Mammary epithelial cell (primary cell): ENCODE measurements around the gene TRAPPC10.

Source experiments
- CTCF ChIP-seq, 2 donors: IDR thresholded peaks in 1 of 2; conservative IDR thresholded peaks in 1 of 2; 2 replicates each; pipeline ENCODE4 v1.5.1; 2011 to 2012; ENCODE audit warnings: inconsistent platforms in 2 of 2, low read length in 2 of 2, mild to moderate bottlenecking in 2 of 2, control low read depth in 1 of 2, low read depth in 1 of 2; ENCODE audit not compliant: insufficient read depth in 1 of 2; ENCODE audit errors: extremely low read depth in 1 of 2
- EZH2 ChIP-seq: IDR thresholded peaks from 2 replicates; pipeline ENCODE4 v1.6.1; 2012; ENCODE audit warnings: low read length, inconsistent platforms, borderline replicate concordance

- TF ChIP-seq CTCF (conservative IDR thresholded peaks at IDR 0.05 in 1 of 2, IDR thresholded peaks at IDR 0.05 in 1 of 2; ENCODE audit: extremely low read depth in 1 of 2, insufficient read depth in 1 of 2, low read depth in 1 of 2, low read length in 2 of 2) (no peak), EZH2 (no peak)
Measured at GRCh38 chr21:43976661-43977060, 35.4 kb upstream of the TRAPPC10 start.
